ENCODE results near the gene REXO1.

Gene REXO1

DNA sequence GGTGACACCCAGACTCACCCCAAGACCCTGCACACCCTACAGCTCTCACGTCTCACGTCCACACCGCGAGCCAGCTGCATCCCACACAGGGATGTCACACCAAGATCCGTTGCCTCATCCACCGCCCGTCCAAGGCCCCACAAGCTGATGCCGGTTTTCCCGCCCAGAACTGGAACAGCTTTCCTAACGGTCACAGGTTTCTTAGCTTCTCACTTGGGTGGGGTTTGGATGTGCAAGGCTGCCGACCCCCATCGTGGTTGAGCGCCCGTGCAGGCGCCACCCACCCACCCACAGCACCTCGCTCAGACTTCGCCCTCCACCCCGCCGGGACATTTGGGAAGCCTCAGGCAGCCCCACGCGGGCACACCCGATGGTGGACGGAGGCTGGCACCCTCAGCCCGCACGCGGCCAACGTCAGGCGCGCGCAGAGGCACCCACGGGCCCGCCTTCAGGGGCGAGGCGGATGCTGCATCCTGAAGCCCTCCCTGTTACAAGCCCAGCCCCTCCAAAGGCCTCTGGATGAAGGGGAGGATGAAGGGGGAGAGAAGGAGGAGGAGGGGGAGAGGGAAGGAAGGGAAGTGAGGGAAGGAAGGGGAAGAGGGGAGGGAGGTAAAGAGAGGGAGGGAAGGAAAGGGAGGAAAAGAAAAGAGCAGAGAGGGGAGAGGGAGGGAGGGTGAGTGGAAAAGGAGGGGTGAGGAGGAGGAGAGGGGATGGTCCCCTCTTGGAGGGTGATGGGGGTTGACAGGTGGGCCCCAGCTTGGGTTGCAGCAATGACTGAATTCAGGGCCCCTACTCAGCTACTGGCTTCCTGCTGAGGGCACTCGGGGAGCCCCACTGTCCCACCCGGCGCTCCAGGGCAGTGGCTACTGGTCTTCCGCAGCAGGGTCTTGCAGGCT is 82.1 kb downstream of the REXO1 start:
- TF ChIP-seq TAF1 (IDR thresholded peaks at IDR 0.05; ENCODE audit: borderline replicate concordance, insufficient read depth, low read length) = no peak
- no peak for TF ChIP-seq FOXP2 (optimal IDR thresholded peaks at IDR 0.05; ENCODE audit: borderline replicate concordance, extremely low read depth, extremely low read length, insufficient read depth)
- TF ChIP-seq POLR2AphosphoS5 (IDR thresholded peaks at IDR 0.05; ENCODE audit: low read depth, low read length) = no peak
- TF ChIP-seq, protein P1, sequence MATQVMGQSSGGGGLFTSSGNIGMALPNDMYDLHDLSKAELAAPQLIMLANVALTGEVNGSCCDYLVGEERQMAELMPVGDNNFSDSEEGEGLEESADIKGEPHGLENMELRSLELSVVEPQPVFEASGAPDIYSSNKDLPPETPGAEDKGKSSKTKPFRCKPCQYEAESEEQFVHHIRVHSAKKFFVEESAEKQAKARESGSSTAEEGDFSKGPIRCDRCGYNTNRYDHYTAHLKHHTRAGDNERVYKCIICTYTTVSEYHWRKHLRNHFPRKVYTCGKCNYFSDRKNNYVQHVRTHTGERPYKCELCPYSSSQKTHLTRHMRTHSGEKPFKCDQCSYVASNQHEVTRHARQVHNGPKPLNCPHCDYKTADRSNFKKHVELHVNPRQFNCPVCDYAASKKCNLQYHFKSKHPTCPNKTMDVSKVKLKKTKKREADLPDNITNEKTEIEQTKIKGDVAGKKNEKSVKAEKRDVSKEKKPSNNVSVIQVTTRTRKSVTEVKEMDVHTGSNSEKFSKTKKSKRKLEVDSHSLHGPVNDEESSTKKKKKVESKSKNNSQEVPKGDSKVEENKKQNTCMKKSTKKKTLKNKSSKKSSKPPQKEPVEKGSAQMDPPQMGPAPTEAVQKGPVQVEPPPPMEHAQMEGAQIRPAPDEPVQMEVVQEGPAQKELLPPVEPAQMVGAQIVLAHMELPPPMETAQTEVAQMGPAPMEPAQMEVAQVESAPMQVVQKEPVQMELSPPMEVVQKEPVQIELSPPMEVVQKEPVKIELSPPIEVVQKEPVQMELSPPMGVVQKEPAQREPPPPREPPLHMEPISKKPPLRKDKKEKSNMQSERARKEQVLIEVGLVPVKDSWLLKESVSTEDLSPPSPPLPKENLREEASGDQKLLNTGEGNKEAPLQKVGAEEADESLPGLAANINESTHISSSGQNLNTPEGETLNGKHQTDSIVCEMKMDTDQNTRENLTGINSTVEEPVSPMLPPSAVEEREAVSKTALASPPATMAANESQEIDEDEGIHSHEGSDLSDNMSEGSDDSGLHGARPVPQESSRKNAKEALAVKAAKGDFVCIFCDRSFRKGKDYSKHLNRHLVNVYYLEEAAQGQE (IDR thresholded peaks at IDR 0.05; ENCODE audit: insufficient read depth in 1 of 2, low read depth in 2 of 2, low read length in 2 of 2) = no peak
- TF ChIP-seq SIN3A (IDR thresholded peaks at IDR 0.05; ENCODE audit: borderline replicate concordance, insufficient read depth, low read length) = no peak

All from PFSK-1 (cell line).